Kasumi-1 (cell line): Measurements from ENCODE around the gene PLXNA4.

Source experiments
- DNase-seq, 2 experiments: peaks; one replicate each; lab custom pipeline; 2025; lab: John Stamatoyannopoulos, UW

PLXNA4 gene

GRCh38 chr7:132083126-132083525, 493.1 kb downstream of the PLXNA4 start:
- DNase-seq: no peak

- no peak for DNase-seq
Measured at GRCh38 chr7:132082394-132082793, 493.9 kb downstream of the PLXNA4 start.

GRCh38 chr7:132081686-132082085, 494.6 kb downstream of the PLXNA4 start:
- DNase-seq: no peak

- DNase-seq: no peak
Measured at GRCh38 chr7:132080967-132081668, 495.2 kb downstream of the PLXNA4 start.

- no peak for DNase-seq
Measured at GRCh38 chr7:132080467-132080866, 495.8 kb downstream of the PLXNA4 start.

- no peak for DNase-seq
Measured at GRCh38 chr7:132078891-132079735, 497.2 kb downstream of the PLXNA4 start.

GRCh38 chr7:132077971-132078685, 498.1 kb downstream of the PLXNA4 start:
- DNase-seq: no peak

GRCh38 chr7:132076301-132077035, 499.8 kb downstream of the PLXNA4 start:
- peak; percentile 4 to 15 for DNase-seq

GRCh38 chr7:132075515-132075914, 500.8 kb downstream of the PLXNA4 start:
- DNase-seq: no peak

- no peak for DNase-seq
Measured at GRCh38 chr7:132073920-132074589, 502.2 kb downstream of the PLXNA4 start.
